Kidney epithelial cell (primary cell): ENCODE data around the gene SMAD3. TPM values are rescaled to one million over a fixed set of nuclear protein-coding genes. Genes with fewer than 3 reads are reported as not detected.

Source experiments
- DNase-seq: peaks from one replicate; pipeline ENCODE4 v3.0.0-alpha.2; 2010; ENCODE audit warnings: low read depth
- H3K27me3 ChIP-seq: 2 replicates; pipeline ENCODE4 v1.6.0; 2011; ENCODE audit warnings: low read length; ENCODE audit not compliant: control insufficient read depth, insufficient read depth
- H3K36me3 ChIP-seq: 2 replicates; pipeline ENCODE4 v1.5.1; 2011; ENCODE audit warnings: low read length; ENCODE audit not compliant: control insufficient read depth, insufficient read depth
- H3K4me3 ChIP-seq: 2 replicates; pipeline ENCODE4 v1.5.1; 2011; ENCODE audit warnings: low read depth, mild to moderate bottlenecking, control low read depth, low read length
- total RNA-seq: library from RNA; depleted of rRNA; stranded (reverse); fragments of >200 nt; gene quantifications from 2 replicates; pipeline ENCODE4 v1.2.3, GENCODE V29; 2015
- TF ChIP-seq, protein P1 (sequence below): IDR thresholded peaks from 2 replicates; pipeline ENCODE4 v1.5.1; 2011; ENCODE audit warnings: mild to moderate bottlenecking, moderate library complexity, low read length, control low read depth, inconsistent platforms; ENCODE audit not compliant: insufficient read depth, poor library complexity, severe bottlenecking

SMAD3 gene
- total RNA-seq, 1 donor from 2014 or later = 34.8 TPM

DNA sequence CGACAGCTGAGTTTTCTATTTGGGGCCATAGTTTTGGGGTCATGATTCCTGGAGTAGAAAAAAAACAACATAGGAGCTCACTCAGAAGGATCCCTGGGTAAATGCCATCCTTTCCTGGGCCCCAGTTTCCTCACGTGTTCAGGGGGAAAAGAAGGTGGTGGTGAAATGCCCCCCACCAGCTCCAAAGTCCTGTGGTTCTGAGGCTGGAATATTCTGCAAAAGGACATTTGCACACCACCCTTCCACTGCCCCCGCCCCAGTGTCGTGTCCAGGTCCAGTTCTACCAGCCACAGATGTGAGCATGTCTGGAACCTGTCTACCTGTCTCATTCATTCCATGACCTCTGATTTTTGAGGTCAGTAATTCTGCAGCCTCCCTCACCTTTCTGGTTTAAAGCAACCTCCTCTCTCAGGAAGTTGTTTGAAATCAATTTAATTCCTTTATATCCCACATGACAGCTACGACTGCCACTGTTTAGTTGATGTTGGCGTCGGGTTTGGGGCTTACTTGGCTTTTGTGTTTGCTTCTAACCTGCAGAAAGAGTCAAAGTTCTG lies 82.1 kb downstream of the SMAD3 start:
- no peak overlapping the region for H3K4me3 ChIP-seq
- TF ChIP-seq, protein P1, sequence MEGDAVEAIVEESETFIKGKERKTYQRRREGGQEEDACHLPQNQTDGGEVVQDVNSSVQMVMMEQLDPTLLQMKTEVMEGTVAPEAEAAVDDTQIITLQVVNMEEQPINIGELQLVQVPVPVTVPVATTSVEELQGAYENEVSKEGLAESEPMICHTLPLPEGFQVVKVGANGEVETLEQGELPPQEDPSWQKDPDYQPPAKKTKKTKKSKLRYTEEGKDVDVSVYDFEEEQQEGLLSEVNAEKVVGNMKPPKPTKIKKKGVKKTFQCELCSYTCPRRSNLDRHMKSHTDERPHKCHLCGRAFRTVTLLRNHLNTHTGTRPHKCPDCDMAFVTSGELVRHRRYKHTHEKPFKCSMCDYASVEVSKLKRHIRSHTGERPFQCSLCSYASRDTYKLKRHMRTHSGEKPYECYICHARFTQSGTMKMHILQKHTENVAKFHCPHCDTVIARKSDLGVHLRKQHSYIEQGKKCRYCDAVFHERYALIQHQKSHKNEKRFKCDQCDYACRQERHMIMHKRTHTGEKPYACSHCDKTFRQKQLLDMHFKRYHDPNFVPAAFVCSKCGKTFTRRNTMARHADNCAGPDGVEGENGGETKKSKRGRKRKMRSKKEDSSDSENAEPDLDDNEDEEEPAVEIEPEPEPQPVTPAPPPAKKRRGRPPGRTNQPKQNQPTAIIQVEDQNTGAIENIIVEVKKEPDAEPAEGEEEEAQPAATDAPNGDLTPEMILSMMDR = no peak
- no peaks in the 10 kb centered on the region for H3K36me3 ChIP-seq
- H3K27me3 ChIP-seq = no peaks in the 10 kb centered on the region
- no peak for DNase-seq

DNA sequence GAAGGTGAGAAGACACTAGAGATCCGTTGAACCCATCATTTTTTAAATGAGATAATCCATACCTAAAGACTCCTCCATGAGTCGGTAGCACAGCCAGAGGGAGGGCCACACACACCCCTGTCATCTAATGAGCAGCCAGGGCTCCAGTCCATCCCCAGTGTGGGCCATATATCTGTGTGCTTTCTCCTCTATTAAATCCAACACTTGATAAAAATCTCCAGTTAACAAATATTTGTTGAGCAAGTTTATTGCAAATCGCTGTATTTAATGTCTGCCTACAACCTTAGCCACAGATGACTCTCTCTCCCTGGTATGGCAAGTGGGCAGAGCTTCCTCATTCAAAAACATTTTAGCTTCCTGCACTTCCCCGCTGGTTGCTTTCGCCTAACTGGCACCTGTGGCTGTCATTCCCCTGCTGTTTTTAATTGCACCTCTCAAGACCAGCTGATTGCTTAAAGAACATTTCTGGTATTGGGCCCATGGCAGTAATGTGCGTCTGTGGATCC lies 82.8 kb downstream of the SMAD3 start:
- peak; percentile 77 for DNase-seq
- H3K36me3 ChIP-seq = no peaks in the 10 kb centered on the region
- TF ChIP-seq, protein P1 = no peak
- no peaks in the 10 kb centered on the region for H3K27me3 ChIP-seq
- no peak overlapping the region for H3K4me3 ChIP-seq

DNA sequence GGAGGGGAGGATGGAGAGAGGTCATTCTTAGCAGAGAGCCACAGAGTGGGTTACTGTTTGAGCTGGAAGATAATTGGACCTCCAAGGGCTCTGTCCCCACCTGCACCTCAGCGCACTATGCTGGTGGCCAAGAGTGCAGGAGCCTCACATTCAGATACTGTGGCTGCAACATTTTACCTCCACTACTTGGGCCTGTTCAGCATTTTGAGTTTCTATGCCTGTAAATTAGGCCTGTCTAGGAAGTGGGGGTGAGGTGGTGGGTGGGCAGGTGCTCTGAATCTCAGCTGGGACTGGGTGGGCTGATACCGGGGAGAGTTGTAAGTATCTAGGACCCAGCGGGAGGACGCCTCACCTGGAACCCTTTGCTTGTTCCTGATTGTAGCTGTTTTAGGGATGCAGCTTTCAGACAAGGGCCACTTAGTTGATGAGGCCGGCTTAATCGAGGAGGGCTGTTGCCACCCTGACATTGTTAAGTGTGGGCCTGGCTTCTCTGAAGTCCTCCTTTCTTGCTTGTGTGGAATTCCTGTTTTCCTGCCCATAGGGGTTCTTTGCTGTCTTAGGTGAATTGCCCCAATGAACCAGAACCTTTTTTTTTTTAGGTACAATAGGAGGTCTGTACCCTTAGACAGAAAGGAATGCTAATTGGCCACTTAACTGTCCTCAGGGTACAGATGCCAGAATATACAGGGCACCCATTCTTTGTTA lies 83.8 kb downstream of the SMAD3 start:
- TF ChIP-seq, protein P1 = no peak
- Histone ChIP-seq H3K4me3 (no peak overlapping the region), H3K27me3 (no peaks in the 10 kb centered on the region), H3K36me3 (no peaks in the 10 kb centered on the region)
- DNase-seq = no peak

DNA sequence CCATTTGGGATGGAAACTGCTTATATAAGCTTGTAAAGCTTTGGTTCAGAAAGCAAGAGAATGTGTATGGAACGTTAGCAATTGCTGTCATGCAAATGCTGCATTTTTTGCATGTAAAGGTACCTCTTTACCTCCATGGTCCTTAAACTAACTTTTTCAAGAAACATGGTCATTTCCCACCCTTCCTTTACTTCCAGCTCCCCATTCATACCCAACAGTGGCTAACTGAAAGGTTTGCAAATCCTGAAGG lies 84.3 kb downstream of the SMAD3 start:
- no peak overlapping the region for H3K4me3 ChIP-seq
- H3K36me3 ChIP-seq = no peaks in the 10 kb centered on the region
- no peaks in the 10 kb centered on the region for H3K27me3 ChIP-seq
- DNase-seq = no peak
- TF ChIP-seq, protein P1 = no peak

DNA sequence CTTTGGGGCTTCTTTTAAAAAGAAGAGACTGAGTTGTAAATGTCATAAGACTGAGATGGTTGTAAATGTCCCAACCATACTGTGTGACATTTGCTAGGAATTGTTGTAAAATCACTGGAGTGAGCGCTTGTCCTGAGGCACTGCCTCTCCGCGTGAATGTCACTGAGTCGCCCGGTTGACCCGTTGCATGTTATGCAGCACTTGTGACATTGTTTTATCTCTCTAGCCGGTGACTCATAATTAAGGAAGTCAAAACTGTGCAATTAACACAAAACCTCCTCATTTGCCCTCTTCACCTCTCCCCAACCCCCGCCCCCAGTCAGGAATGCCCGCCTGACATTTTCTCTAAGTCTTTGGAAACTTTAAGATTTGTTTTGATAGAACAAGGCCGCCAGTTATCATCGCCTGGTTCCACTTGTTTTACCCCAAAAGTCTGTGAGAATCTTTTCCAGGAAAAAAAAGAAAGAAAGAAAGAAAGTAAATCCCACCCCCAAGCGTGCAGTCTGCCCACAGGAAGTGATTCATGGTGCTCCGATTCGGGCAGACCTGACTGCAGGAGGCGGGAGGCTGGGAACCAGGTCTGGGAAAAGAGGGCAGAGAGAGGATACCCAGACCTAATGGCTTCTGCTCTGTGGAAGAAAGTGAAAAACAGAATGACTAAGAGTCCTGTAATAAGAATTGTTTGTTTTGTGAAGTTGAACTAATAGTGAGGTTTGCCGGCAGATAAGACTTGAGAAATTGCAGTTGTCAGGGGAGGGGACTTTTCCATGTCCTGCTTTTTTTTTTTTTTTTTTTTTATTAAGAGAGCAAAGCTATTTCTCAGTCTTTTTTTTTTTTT lies 84.8 kb downstream of the SMAD3 start:
- TF ChIP-seq, protein P1 = no peak
- Histone ChIP-seq H3K36me3 (no peaks in the 10 kb centered on the region), H3K27me3 (no peaks in the 10 kb centered on the region), H3K4me3 (no peak overlapping the region)
- peak; percentile 98 for DNase-seq
